Panc1 (cell line): ENCODE data around the gene IL17RE. TPM values are rescaled to one million over a fixed set of nuclear protein-coding genes. Genes with fewer than 3 reads are reported as not detected.
"Not testable (repeated sequence)": the region's sequence is repeated elsewhere in the genome, so short reads cannot be mapped to it uniquely, and the experiment has no call there.

Source experiments
- ATAC-seq: fragments of 200-7000 bp; cut with Tn5 transposase; 2 replicates; pipeline ENCODE4 v1.9.1; 2020; ENCODE audit warnings: mild to moderate bottlenecking, moderate library complexity
- Bru-seq: library from RNA; stranded (reverse); fragments of 400-500 nt; gene quantifications from one replicate; lab custom pipeline; 2021; lab: Mats Ljungman, UMichigan
- BruChase-seq, 2 experiments: library from RNA; stranded (reverse); fragments of 400-500 nt; gene quantifications; one replicate each; lab custom pipeline; 2021; lab: Mats Ljungman, UMichigan
- BruUV-seq: library from RNA; stranded (reverse); fragments of 400-500 nt; replicated peaks from 2 replicates; lab custom pipeline; 2021; lab: Mats Ljungman, UMichigan
- CTCF ChIA-PET: fragments of 300-600 bp; sonication (Branson Sonifier 250); formaldehyde crosslinking; loops from one replicate; lab custom pipeline; 2022; ENCODE audit warnings: antibody characterized with exemption; lab: Charles Lee
- POLR2A ChIA-PET: fragments of 300-600 bp; sonication (Branson Sonifier 250); formaldehyde crosslinking; loops from one replicate; lab custom pipeline; 2022; ENCODE audit warnings: antibody characterized with exemption; lab: Charles Lee
- DNase-seq: peaks from one replicate; pipeline ENCODE4 v3.0.0-alpha.2; 2010; ENCODE audit warnings: low read depth, low spot score
- H3K27ac ChIP-seq: 2 replicates; pipeline ENCODE4 v1.5.1; 2011; ENCODE audit warnings: mild to moderate bottlenecking, low read length, inconsistent platforms
- H3K27me3 ChIP-seq: fragments of 200-500 bp; sonication (Bioruptor generic); 2 replicates; pipeline ENCODE4 v1.6.0; 2014; ENCODE audit warnings: low read length, inconsistent platforms; ENCODE audit not compliant: control insufficient read depth, insufficient read depth
- H3K36me3 ChIP-seq: fragments of 200-500 bp; sonication (Bioruptor generic); 2 replicates; pipeline ENCODE4 v1.5.1; 2014; ENCODE audit warnings: inconsistent platforms, mild to moderate bottlenecking, low read length, moderate library complexity; ENCODE audit not compliant: control insufficient read depth, insufficient read depth
- H3K4me1 ChIP-seq: 2 replicates; pipeline ENCODE4 v1.5.1; 2011; ENCODE audit warnings: inconsistent platforms, mild to moderate bottlenecking, low read length, moderate library complexity; ENCODE audit not compliant: control insufficient read depth, insufficient read depth
- H3K4me3 ChIP-seq, 2 experiments: 2 replicates each; pipeline ENCODE4 v1.5.1; 2011 to 2012; ENCODE audit warnings: low read depth in 2 of 2, low read length in 2 of 2, mild to moderate bottlenecking in 2 of 2, inconsistent platforms in 1 of 2, moderate library complexity in 1 of 2
- H3K9me3 ChIP-seq: fragments of 200-500 bp; sonication (Bioruptor generic); 2 replicates; pipeline ENCODE4 v1.5.1; 2014; ENCODE audit warnings: low read depth, mild to moderate bottlenecking, inconsistent platforms, low read length, moderate library complexity; ENCODE audit not compliant: control insufficient read depth, insufficient read depth
- CTCF ChIP-seq: fragments of 450-650 bp; IDR thresholded peaks from 2 replicates; pipeline ENCODE4 v1.5.1; 2017; ENCODE audit warnings: mild to moderate bottlenecking
- POLR2AphosphoS5 ChIP-seq: IDR thresholded peaks from 2 replicates; pipeline ENCODE4 v1.6.1; 2012; ENCODE audit warnings: mild to moderate bottlenecking, low read depth, low read length, moderate library complexity
- REST ChIP-seq, 2 experiments: IDR thresholded peaks; 2 replicates each; pipeline ENCODE4 v1.6.1; 2011 to 2012; ENCODE audit warnings: low read depth in 2 of 2, control low read depth in 1 of 2, low read length in 1 of 2, mild to moderate bottlenecking in 1 of 2, moderate library complexity in 1 of 2; ENCODE audit not compliant: insufficient read depth in 1 of 2
- SIN3A ChIP-seq: IDR thresholded peaks from 2 replicates; pipeline ENCODE4 v1.6.1; 2012; ENCODE audit warnings: low read depth, mild to moderate bottlenecking, low read length, moderate library complexity, borderline replicate concordance; ENCODE audit not compliant: insufficient read depth
- TCF7L2 ChIP-seq: IDR thresholded peaks from 2 replicates; pipeline ENCODE4 v1.6.1; 2011; ENCODE audit warnings: mild to moderate bottlenecking, low read depth, low read length, inconsistent platforms
- in situ Hi-C: cut with HindIII; loops from 2 replicates; pipeline ENCODE4 v1.10.0; 2016; ENCODE audit warnings: low sequenced_read_pairs, low pct_unique_long_range_greater_than_20kb
- intact Hi-C: fragments of 100-400 bp; cut with micrococcal nuclease; formaldehyde crosslinking; loops from one replicate; pipeline ENCODE4 v1.10.0; 2022; ENCODE audit not compliant: unreplicated experiment
- long read RNA-seq: library from polyadenylated mRNA; unstranded; transcript quantifications from one replicate; pipeline ENCODE4 v2.0.0, GENCODE V29; 2021; ENCODE audit not compliant: unreplicated experiment
- polyA plus RNA-seq: library from polyadenylated mRNA; unstranded; fragments of >200 nt; gene quantifications from one replicate; pipeline ENCODE4 v1.2.1, GENCODE V29; 2012; ENCODE audit warnings: missing spikeins; ENCODE audit not compliant: insufficient read length
- total RNA-seq: library from RNA; stranded (reverse); gene quantifications from one replicate; pipeline ENCODE4 v1.2.1, GENCODE V29; 2021; ENCODE audit not compliant: unreplicated experiment

Gene IL17RE
- 1.1 TPM for total RNA-seq
- polyA plus RNA-seq = 1.2 TPM
- Bru-seq, nascent RNA = percentile 21 among the genes with signal in this experiment
- percentile 32 among the genes with signal in this experiment for BruChase-seq, experiment 1, labeled RNA remaining after a 2-hour chase
- percentile 34 among the genes with signal in this experiment for BruChase-seq, experiment 2, labeled RNA remaining after a 6-hour chase
- long read RNA-seq = 0 reads

- DNase-seq (no peak), ATAC-seq (peak; percentile 55; the same call in 1 of the 2 replicates)
- intact Hi-C loops = no loop called here
- TF ChIP-seq SIN3A (no peak), TCF7L2 (no peak), REST (IDR thresholded peaks at IDR 0.05; ENCODE audit: insufficient read depth in 1 of 2, low read depth in 2 of 2, low read length in 1 of 2) (no peak), CTCF (no peak), POLR2AphosphoS5 (no peak)
- no peaks in the 10 kb centered on the region for H3K9me3 ChIP-seq
- no peak within 1 kb of the TSS for H3K27ac ChIP-seq
- H3K4me3 ChIP-seq = no peak within 1 kb of the TSS
- no TSS peak for BruUV-seq
- no peaks in the 10 kb centered on the region for H3K27me3 ChIP-seq
- H3K36me3 ChIP-seq = no peaks in the 10 kb centered on the region
- ChIA-PET POLR2A (interaction anchor here (0.5 kb wide), 1 partner anchor 20 kb away, joined by 7 read pairs; no protein-coding TSS in a partner anchor), CTCF (interaction anchor here (0.6 to 0.7 kb wide), 2 partner anchors 30 to 1432 kb away, joined by 4 read pairs; no protein-coding TSS in a partner anchor)
- H3K4me1 ChIP-seq = peaks cover 6% of the 10 kb centered on the region
- in situ Hi-C loops = no loop called here
Measured at GRCh38 chr3:9902372-9903237, at the start of gene IL17RE. TSS of gene IL17RE (plus strand) at chr3:9902848. CDS start at chr3:9902933, 85 bp downstream.

GRCh38 chr3:9854291-9854940 is 48.2 kb upstream of the IL17RE start:
- H3K4me1 ChIP-seq, H3K36me3 ChIP-seq, H3K4me3 ChIP-seq, DNase-seq, H3K27me3 ChIP-seq, BruUV-seq, in situ Hi-C loops, H3K9me3 ChIP-seq, POLR2A ChIA-PET, H3K27ac ChIP-seq, CTCF ChIA-PET, intact Hi-C loops, ATAC-seq: not testable (repeated sequence)
